ENCODE measurements around the gene TCEA3. TPM values are rescaled to one million over a fixed set of nuclear protein-coding genes. Genes with fewer than 3 reads are reported as not detected.

Gene TCEA3
- total RNA-seq, 4 donors from 2014 or later = 64.6 to 125 (median 104) TPM

- no peaks in the 10 kb centered on the region for H3K9me3 ChIP-seq
- H3K27me3 ChIP-seq = no peaks in the 10 kb centered on the region
- no peak overlapping the region for H3K27ac ChIP-seq
- H3K4me3 ChIP-seq = no peak overlapping the region
- H3K36me3 ChIP-seq = peaks cover 0 to under 1% (median 0%) of the 10 kb centered on the region in 3 donors
- no peak for DNase-seq
- TF ChIP-seq POLR2A (IDR thresholded peaks at IDR 0.05) = no peak
- TF ChIP-seq, protein P1, sequence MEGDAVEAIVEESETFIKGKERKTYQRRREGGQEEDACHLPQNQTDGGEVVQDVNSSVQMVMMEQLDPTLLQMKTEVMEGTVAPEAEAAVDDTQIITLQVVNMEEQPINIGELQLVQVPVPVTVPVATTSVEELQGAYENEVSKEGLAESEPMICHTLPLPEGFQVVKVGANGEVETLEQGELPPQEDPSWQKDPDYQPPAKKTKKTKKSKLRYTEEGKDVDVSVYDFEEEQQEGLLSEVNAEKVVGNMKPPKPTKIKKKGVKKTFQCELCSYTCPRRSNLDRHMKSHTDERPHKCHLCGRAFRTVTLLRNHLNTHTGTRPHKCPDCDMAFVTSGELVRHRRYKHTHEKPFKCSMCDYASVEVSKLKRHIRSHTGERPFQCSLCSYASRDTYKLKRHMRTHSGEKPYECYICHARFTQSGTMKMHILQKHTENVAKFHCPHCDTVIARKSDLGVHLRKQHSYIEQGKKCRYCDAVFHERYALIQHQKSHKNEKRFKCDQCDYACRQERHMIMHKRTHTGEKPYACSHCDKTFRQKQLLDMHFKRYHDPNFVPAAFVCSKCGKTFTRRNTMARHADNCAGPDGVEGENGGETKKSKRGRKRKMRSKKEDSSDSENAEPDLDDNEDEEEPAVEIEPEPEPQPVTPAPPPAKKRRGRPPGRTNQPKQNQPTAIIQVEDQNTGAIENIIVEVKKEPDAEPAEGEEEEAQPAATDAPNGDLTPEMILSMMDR (IDR thresholded peaks at IDR 0.05) = no peak
- H3K4me1 ChIP-seq = no peaks in the 10 kb centered on the region
These were observed 70.3 kb downstream of the TCEA3 start for GRCh38 chr1:23354245-23354644.

DNA sequence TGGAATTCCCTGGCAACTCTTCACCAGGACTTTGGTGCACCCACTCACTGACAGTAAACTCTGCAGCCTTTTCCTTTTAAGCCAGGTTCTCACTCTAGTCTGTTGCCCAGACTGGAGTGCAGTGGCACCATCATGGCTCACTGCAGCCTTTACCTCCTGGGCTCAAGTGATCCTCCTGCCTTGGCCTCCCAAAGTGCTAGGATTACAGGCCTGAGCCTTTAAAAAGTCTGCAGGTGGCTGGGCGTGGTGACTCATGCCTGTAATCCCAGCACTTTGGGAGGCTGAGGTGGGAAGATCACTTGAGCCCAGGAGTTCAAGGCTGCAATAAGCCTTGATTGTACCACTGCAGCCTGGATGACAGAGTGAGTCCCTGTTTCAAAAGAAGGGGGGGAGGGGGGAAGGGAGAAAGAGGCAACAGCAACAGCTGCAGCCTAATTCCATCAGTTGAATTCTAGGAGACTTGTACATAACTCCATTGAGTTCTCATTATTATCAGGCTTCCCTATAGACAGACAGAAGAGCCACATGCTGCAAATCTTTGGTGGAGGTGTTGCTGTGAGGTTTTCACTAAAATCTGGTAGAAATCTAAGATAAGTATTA lies 72.4 kb downstream of the TCEA3 start:
- TF ChIP-seq, protein P1 (IDR thresholded peaks at IDR 0.05) = no peak
- no peak for TF ChIP-seq POLR2A (IDR thresholded peaks at IDR 0.05)
- no peak overlapping the region for H3K4me3 ChIP-seq
- no peak for DNase-seq
- H3K9me3 ChIP-seq = no peaks in the 10 kb centered on the region
- no peak overlapping the region for H3K27ac ChIP-seq
- no peaks in the 10 kb centered on the region for H3K4me1 ChIP-seq
- no peaks in the 10 kb centered on the region for H3K27me3 ChIP-seq
- no peaks in the 10 kb centered on the region for H3K36me3 ChIP-seq

GRCh38 chr1:23345920-23346319 lies 78.6 kb downstream of the TCEA3 start:
- H3K9me3 ChIP-seq = no peaks in the 10 kb centered on the region
- no peak overlapping the region for H3K4me3 ChIP-seq
- no peak overlapping the region for H3K27ac ChIP-seq

DNA sequence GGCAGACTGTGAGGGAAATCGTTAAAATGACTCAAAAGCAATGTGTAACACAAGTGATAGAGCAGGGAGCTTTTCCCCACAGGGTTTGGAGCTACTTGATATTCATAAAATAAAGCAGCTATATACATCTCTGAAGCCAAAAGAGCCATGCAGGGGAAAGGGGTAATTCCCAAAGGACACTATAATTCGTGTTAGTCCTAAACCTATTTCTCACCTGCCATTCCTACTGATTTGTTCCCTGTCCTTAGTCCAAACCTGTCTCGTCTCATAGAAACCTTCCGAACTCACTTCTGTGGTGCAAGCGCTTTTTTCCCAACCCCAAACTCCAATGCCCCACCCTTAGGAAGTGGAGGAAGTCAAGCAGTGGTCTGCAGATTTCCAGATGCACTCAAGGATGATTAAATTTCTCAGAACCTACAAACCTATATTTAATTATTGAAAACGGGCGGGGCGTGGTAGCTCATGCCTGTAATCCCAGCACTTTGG lies 79.5 kb downstream of the TCEA3 start:
- Histone ChIP-seq H3K4me1 (peaks cover 0 to 24% (median 4%) of the 10 kb centered on the region in 4 donors), H3K27ac (peak overlapping the region; percentile 97 to 100 (median 98)), H3K36me3 (no peaks in the 10 kb centered on the region), H3K9me3 (no peaks in the 10 kb centered on the region), H3K27me3 (no peaks in the 10 kb centered on the region), H3K4me3 (peak overlapping the region; percentile 78 to 99 (median 84))
- TF ChIP-seq, protein P1 (IDR thresholded peaks at IDR 0.05) = no peak
- TF ChIP-seq POLR2A (IDR thresholded peaks at IDR 0.05) = no peak
- no peak for DNase-seq

More at GRCh38 chr1:23345920-23346319, 78.6 kb downstream of the TCEA3 start:
- H3K27me3 ChIP-seq = no peaks in the 10 kb centered on the region
- no peak for DNase-seq
- no peaks in the 10 kb centered on the region for H3K36me3 ChIP-seq
- TF ChIP-seq POLR2A (IDR thresholded peaks at IDR 0.05) = no peak
- TF ChIP-seq, protein P1 (IDR thresholded peaks at IDR 0.05) = no peak
- peaks cover 0 to 16% (median 1%) of the 10 kb centered on the region in 4 donors for H3K4me1 ChIP-seq

- peak within 1 kb of the TSS; percentile 78 to 99 (median 84) for H3K4me3 ChIP-seq
- no peaks in the 10 kb centered on the region for H3K9me3 ChIP-seq
- peak; percentile 98 to 100 (median 99) for DNase-seq
- no peaks in the 10 kb centered on the region for H3K36me3 ChIP-seq
- TF ChIP-seq POLR2A (IDR thresholded peaks at IDR 0.05) = peak; percentile 71 to 79
- TF ChIP-seq, protein P1 (IDR thresholded peaks at IDR 0.05) = peak in 3 of 6 experiments; percentile 21 to 34 (median 28)
- H3K4me1 ChIP-seq = peaks cover 0 to 30% (median 4%) of the 10 kb centered on the region in 4 donors
- peak within 1 kb of the TSS; percentile 97 to 100 (median 98) for H3K27ac ChIP-seq
- H3K27me3 ChIP-seq = no peaks in the 10 kb centered on the region
These were observed 80.2 kb downstream of the TCEA3 start, which contains the start of gene HNRNPR for GRCh38 chr1:23344111-23344986. Gene HNRNPR, minus strand, starts transcription at chr1:23344284. Its CDS starts 3,276 bp downstream, at chr1:23341008.
